GM19455 (cell line): ENCODE results near the gene PLOD2.

Source experiments
- ATAC-seq: cut with Tn5 transposase; IDR thresholded peaks from one replicate; pipeline ENCODE4 v1.9.1; 2021; ENCODE audit not compliant: unreplicated experiment

Gene PLOD2

DNA sequence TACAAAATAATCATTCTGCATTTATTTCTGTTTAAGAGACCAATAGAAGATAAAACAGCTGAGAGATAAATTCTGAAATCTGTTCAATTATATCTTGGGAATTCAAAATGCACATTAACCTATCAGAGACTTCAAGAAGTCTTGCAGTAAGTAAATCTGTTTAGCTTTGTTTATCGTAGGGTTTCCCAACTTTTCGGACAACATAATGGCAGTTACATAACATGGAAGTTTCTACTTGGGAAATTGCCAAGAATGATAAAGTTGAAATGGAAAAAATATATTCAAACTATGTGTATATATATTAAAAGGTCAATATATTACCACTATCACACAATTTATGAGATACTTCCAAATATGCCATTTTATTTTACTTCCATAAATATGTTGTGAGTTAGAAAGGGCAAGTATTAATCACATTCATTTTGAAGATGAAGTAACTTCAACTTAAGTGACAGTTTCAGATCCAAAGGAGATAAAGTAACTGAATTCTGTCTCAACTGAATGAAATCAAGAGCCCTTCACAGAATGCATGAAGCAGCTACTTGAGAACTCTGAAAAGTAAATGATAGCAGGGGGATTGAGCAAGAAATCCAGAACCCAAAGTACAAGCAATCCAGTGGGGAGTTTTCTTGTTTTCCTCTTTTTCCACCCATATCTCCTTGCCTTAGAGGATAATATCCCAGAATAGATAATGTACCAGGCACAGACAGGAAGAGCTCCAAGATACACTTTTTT lies 108.8 kb downstream of the PLOD2 start:
- ATAC-seq, result no peak

DNA sequence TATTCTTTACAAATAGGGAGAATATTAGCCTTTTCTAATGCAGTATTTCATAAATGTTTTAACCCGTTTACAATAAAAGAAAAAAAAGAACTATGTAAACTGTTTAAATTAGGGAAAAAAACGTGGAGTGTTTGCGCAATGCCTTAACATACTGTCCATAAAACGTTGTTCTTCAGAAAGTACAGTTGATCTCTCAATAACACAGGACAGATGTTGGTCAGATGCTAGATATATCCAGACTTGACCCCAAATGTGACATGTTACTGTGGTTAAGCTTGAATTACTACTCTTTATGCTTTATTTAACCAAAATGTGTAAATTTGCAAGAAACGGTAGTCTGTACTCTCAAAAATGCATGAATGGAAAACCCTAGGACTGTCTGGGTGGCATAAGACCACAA lies 110.3 kb downstream of the PLOD2 start:
- no peak for ATAC-seq

DNA sequence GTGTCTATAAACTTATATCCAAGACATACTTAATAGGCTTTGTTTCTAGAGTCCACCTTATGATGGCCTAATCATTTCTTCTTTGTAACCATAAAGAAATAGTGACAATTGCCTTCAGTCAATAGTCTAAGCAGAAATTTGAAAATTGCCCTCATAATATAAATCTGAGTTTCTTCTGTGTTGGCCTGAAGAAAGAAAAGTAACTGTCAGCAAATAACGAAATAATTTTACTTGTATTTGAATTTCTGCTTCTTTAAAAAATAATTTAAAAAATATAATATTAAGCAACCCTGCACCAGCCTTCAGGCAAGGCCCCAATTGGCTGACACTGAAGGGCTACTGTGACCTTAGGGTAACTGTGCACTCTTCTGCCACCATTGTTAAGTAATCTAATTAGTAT lies 113.5 kb downstream of the PLOD2 start:
- no peak for ATAC-seq

DNA sequence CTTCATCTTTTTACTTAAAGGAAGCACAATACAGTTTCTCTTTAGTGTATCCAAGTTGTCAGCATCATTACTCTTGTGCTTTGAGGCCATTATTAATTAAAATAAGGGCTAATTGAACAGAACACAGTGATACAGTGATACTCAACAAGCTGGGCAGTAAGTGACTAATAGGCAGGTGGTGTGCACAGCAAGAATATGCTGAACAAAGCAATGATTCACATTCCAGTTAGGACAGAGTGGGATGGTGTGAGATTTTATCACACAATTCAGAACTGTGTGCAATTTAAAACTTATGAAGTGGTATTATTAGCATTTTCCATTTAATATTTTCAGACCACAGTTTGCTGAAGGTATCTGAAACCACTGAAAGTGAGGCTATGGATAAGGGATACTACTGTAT lies 116.9 kb downstream of the PLOD2 start:
- ATAC-seq, result no peak

DNA sequence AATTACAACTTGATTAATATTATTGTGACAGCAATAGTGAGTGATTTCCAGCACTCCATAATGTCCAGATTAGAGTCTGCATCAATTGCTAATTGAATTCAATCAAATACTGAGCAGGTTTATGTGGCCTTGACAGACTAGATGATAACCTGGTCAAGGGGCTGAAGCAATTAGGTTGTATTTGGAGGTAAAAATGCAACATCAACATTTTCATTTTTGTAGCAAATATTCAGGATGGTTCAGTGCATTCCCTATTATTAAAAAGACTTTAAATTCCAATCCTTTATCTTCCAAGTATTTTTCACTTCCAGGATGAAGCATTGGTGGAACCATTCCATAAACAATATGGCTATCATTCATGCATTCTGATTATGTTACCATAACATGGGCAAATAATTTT lies 120.4 kb downstream of the PLOD2 start:
- ATAC-seq, result no peak

DNA sequence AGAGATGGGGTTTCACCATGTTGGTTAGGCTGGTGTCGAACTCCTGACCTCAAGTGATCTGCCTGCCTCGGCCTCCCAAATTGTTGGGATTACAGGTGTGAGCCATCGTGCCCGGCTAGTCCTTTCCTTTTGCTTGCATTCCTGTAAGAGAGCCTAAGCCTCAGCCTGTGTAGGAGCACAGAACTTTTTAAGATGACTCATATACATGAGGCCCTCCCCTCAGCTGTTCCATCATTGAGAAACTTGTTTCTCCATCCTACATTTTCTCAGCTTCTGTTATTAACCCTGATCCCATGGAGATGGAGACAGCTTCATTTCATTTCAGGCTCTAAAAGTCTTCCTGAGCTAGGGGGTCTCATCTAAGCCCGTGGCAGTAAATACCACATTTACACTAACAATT lies 123.3 kb downstream of the PLOD2 start:
- no peak for ATAC-seq

DNA sequence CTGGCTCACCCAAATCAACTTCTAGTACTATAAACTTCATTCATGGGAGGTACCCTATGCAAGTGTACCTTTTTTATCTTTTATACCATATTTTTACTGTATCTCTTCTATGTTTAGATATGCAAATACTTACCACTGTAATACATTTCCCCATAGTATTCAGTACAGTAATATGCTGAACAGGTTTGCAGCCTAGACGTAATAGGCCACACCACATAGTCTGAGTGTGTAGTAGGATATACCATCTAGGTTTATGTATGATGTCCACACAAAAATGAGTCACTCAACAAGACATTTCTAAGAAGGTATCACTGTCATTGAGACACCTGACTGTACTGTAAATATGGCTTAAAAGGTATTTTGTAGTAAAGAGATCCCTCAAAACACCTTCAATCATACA lies 124.7 kb downstream of the PLOD2 start:
- no peak for ATAC-seq

DNA sequence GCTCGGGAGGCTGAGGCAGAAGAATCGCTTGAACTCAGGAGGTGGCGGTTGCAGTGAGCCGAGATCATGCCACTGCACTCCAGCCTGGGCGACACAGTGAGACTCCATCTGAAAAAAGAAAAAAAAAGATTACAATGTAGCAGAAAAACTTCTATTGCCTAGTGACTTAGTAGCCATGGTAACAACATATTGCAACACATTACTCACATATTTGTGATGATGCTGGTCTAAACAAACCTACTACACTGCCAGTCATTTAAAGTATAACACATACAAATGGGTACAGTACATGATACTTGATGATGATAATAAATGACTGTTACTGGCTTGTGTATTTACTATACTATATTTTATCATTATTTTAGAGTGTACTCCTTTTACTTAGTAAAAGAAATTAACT lies 125.6 kb downstream of the PLOD2 start:
- ATAC-seq, result no peak

DNA sequence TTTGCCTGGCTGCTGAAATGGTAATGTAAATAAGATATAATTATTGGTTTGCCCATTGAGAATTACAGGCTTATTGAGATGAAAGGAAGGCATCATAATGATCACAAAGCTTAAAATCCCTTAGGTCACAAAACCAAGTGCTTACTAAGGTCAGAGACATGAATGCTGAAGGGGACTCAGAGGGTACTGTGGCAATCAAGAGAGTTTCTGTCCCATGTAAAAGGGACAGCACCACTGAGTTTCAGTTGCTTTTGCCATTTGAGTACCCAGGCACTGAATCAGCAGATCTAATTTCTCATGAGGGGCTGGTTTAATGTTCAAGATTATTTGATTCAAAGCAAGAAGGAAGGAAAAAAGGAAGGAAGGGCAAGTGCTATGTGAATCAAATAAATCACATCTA lies 127.0 kb downstream of the PLOD2 start:
- ATAC-seq, result no peak

DNA sequence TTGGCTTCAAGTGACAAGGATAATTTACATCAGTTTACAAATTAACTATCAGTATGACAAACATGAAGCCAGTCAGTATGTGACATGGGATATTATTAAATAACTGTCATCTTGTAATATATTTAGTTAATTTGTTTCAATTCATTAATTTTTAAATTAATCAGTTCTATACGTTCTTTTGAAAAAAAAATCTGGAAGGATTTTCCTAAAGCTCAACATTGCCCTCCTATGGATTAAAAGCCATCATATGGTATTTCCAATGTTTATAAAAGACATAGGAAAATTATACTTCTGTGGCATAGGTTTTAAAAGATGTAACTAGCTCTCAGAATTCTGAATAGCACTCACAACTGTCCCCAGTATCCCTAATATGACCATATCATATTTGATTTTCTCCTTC lies 134.4 kb downstream of the PLOD2 start:
- no peak for ATAC-seq

DNA sequence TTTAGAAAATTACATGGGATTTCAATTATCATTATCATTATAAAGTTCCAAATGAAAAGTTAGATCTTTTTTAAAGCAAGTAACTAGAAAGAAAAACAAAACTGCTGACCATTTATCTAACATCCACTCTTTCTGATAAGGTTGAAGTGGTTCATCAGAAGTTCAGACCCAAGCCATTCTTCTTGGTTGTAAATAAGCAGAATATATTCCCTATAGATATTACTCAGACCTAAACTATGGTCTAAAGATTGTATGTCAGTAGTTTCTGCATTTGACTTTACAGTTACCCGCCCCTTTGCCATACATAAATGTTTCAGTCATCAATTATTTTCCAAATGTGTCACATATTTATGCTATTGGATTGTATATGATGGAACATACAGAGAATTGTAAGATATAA lies 136.7 kb downstream of the PLOD2 start:
- no peak for ATAC-seq

DNA sequence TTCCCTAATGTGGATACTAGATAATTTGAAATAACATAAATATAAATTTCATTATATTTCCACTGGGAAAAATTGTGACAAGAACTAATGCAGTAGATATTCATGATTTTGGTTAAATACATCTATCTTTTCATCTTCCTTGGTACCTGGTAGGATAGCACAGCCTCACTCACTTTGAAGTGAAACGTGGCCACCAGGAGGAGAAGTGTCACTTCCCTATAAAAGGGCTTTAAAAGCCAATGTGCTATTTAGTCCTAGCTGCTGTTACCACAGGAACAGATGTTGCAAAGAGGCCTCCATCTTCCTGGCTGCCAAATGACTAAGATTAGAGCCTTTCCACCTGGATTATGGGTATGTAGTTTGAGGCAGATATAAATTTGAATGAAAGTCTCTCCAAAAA lies 140.0 kb downstream of the PLOD2 start:
- ATAC-seq, result no peak

DNA sequence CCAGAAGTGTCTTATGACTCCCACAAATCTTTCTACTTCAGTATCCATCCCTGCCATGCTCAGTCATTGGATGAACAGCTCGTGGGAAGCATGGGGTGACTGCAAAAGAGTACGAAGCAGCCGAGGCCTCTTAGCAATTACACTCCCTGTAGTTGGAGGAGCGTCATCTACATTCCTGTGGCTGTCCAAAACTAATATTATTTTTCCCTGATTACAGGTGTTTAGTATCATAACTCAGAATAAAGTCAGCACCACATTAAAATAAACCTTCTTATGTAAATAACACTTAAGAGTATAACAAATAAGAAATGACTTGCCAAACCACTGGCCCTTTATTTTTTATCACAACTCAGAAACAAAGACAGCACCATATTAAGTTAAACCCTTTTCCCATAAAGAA lies 141.5 kb downstream of the PLOD2 start:
- no peak for ATAC-seq
